Endodermal cell (in vitro differentiated cells): ENCODE results near the gene CDH23. TPM values are rescaled to one million over a fixed set of nuclear protein-coding genes. Genes with fewer than 3 reads are reported as not detected.

ENCODE experiments used
- DNase-seq: peaks from one replicate; pipeline ENCODE4 v3.0.0-alpha.2; 2017
- H3K27ac ChIP-seq: 2 replicates; pipeline ENCODE4 v1.5.1; 2013; ENCODE audit warnings: mild to moderate bottlenecking, low read depth, low read length, moderate library complexity
- H3K27me3 ChIP-seq: 2 replicates; pipeline ENCODE4 v1.6.1; 2013; ENCODE audit warnings: mild to moderate bottlenecking, low read length, moderate library complexity; ENCODE audit not compliant: insufficient read depth, control insufficient read depth, poor library complexity, severe bottlenecking
- H3K36me3 ChIP-seq: 2 replicates; pipeline ENCODE4 v1.7.0; 2013; ENCODE audit warnings: mild to moderate bottlenecking, low read length, moderate library complexity; ENCODE audit not compliant: control insufficient read depth, insufficient read depth
- H3K4me1 ChIP-seq: one replicate; pipeline ENCODE4 v1.7.0; 2013; ENCODE audit warnings: low read length; ENCODE audit not compliant: control insufficient read depth, insufficient read depth
- H3K4me3 ChIP-seq: 2 replicates; pipeline ENCODE4 v1.5.1; 2013; ENCODE audit warnings: mild to moderate bottlenecking, low read length, moderate library complexity
- H3K9ac ChIP-seq: 2 replicates; pipeline ENCODE4 v1.6.1; 2013; ENCODE audit warnings: mild to moderate bottlenecking, low read length, moderate library complexity; ENCODE audit not compliant: poor library complexity, severe bottlenecking; ENCODE audit errors: extremely low read depth
- H3K9me3 ChIP-seq: 2 replicates; pipeline ENCODE4 v1.6.1; 2013; ENCODE audit warnings: mild to moderate bottlenecking, low read length, moderate library complexity; ENCODE audit not compliant: control insufficient read depth
- H3K27ac Mint-ChIP-seq: 2 replicates; pipeline ENCODE4 v1.8.0; 2020; ENCODE audit warnings: mixed read lengths
- H3K27me3 Mint-ChIP-seq: 2 replicates; pipeline ENCODE4 v1.8.0; 2021; ENCODE audit warnings: mild to moderate bottlenecking, mixed read lengths; ENCODE audit not compliant: insufficient read depth
- H3K36me3 Mint-ChIP-seq: 2 replicates; pipeline ENCODE4 v1.8.0; 2020; ENCODE audit warnings: low read depth, mixed read lengths
- H3K4me1 Mint-ChIP-seq: 2 replicates; pipeline ENCODE4 v1.8.0; 2020; ENCODE audit warnings: mixed read lengths
- H3K4me3 Mint-ChIP-seq: 2 replicates; pipeline ENCODE4 v1.8.0; 2020; ENCODE audit warnings: mild to moderate bottlenecking, moderate library complexity, mixed read lengths
- H3K9me3 Mint-ChIP-seq: 2 replicates; pipeline ENCODE4 v1.8.0; 2020; ENCODE audit warnings: mild to moderate bottlenecking, mixed read lengths
- CTCF ChIP-seq: fragments of 200-600 bp; sonication (generic); conservative IDR thresholded peaks from 2 replicates; pipeline ENCODE4 v1.5.0; 2021; ENCODE audit warnings: antibody characterized with exemption, mild to moderate bottlenecking
- WGBS, 2 experiments: methylation state at CpG; one replicate each; pipeline versions ENCODE4 v1.1.5 to v1.1.7; 2013; ENCODE audit warnings: missing lambda C conversion rate in 2 of 2, mixed read lengths in 1 of 2; ENCODE audit not compliant: insufficient coverage in 1 of 2, insufficient read length in 1 of 2; 5-methylcytosine and 5-hydroxymethylcytosine counted together
- total RNA-seq, 2 donors: library from RNA; stranded (reverse); fragmentation: NEBNext Ultra II Directional in 1 of 2; extraction: Animal tissue kit (Norgen Biotek cat#: 25700) in 1 of 2; gene quantifications; 2 replicates in 1 of 2; 3 replicates in 1 of 2; pipeline ENCODE4 v1.2.1, GENCODE V29; 2021

Gene CDH23
- total RNA-seq, 2 donors from 2014 or later, result 2.1 to 4.2 TPM

GRCh38 chr10:71537125-71537524 lies 140.4 kb downstream of the CDH23 start:
- H3K27ac ChIP-seq, result no peak overlapping the region
- no peak for TF ChIP-seq CTCF
- WGBS, 2 experiments, result 88 to 92% methylated on average over 6 to 8 of the region's 8 CpGs
- H3K36me3 Mint-ChIP-seq, result no peaks in the 10 kb centered on the region
- no peak for DNase-seq
- H3K27me3 Mint-ChIP-seq, result peaks cover 2% of the 10 kb centered on the region
- no peak overlapping the region for H3K4me3 ChIP-seq
- H3K4me3 Mint-ChIP-seq, result no peak overlapping the region
- peaks cover 7% of the 10 kb centered on the region for H3K4me1 Mint-ChIP-seq
- H3K27me3 ChIP-seq, result no peaks in the 10 kb centered on the region
- H3K27ac Mint-ChIP-seq, result no peak overlapping the region
- no peak overlapping the region for H3K9ac ChIP-seq
- no peaks in the 10 kb centered on the region for H3K9me3 Mint-ChIP-seq
- H3K36me3 ChIP-seq, result no peaks in the 10 kb centered on the region
- no peaks in the 10 kb centered on the region for H3K4me1 ChIP-seq
- no peaks in the 10 kb centered on the region for H3K9me3 ChIP-seq

GRCh38 chr10:71537681-71538080 lies 141.0 kb downstream of the CDH23 start:
- no peaks in the 10 kb centered on the region for H3K9me3 ChIP-seq
- no peak overlapping the region for H3K27ac Mint-ChIP-seq
- 89 to 93% methylated on average over 6 to 7 of the region's 7 CpGs for WGBS, 2 experiments
- H3K36me3 Mint-ChIP-seq, result no peaks in the 10 kb centered on the region
- peaks cover 2% of the 10 kb centered on the region for H3K27me3 Mint-ChIP-seq
- H3K4me1 Mint-ChIP-seq, result peaks cover 12% of the 10 kb centered on the region
- no peak for DNase-seq
- no peak for TF ChIP-seq CTCF
- no peaks in the 10 kb centered on the region for H3K27me3 ChIP-seq
- H3K27ac ChIP-seq, result no peak overlapping the region
- H3K4me3 ChIP-seq, result no peak overlapping the region
- H3K9me3 Mint-ChIP-seq, result no peaks in the 10 kb centered on the region
- no peak overlapping the region for H3K4me3 Mint-ChIP-seq
- no peak overlapping the region for H3K9ac ChIP-seq
- no peaks in the 10 kb centered on the region for H3K36me3 ChIP-seq
- no peaks in the 10 kb centered on the region for H3K4me1 ChIP-seq

- peaks cover 2% of the 10 kb centered on the region for H3K27me3 Mint-ChIP-seq
- no peaks in the 10 kb centered on the region for H3K36me3 Mint-ChIP-seq
- Histone ChIP-seq H3K27me3 (no peaks in the 10 kb centered on the region), H3K36me3 (no peaks in the 10 kb centered on the region), H3K27ac (no peak overlapping the region), H3K9me3 (no peaks in the 10 kb centered on the region), H3K9ac (no peak overlapping the region), H3K4me3 (no peak overlapping the region), H3K4me1 (no peaks in the 10 kb centered on the region)
- H3K4me1 Mint-ChIP-seq, result peaks cover 14% of the 10 kb centered on the region
- no peak for TF ChIP-seq CTCF
- WGBS, 2 experiments, result 90 to 94% methylated on average over 7 to 9 of the region's 9 CpGs
- no peaks in the 10 kb centered on the region for H3K9me3 Mint-ChIP-seq
- DNase-seq, result no peak
- no peak overlapping the region for H3K4me3 Mint-ChIP-seq
- no peak overlapping the region for H3K27ac Mint-ChIP-seq
Measured at GRCh38 chr10:71538608-71539260, 142.0 kb downstream of the CDH23 start.
